GM18907 (cell line): ENCODE measurements around the gene ZIC2.

Experiments
- ATAC-seq: cut with Tn5 transposase; IDR thresholded peaks from one replicate; pipeline ENCODE4 v1.9.1; 2021; ENCODE audit warnings: mild to moderate bottlenecking, moderate library complexity; ENCODE audit not compliant: unreplicated experiment

Gene ZIC2

DNA sequence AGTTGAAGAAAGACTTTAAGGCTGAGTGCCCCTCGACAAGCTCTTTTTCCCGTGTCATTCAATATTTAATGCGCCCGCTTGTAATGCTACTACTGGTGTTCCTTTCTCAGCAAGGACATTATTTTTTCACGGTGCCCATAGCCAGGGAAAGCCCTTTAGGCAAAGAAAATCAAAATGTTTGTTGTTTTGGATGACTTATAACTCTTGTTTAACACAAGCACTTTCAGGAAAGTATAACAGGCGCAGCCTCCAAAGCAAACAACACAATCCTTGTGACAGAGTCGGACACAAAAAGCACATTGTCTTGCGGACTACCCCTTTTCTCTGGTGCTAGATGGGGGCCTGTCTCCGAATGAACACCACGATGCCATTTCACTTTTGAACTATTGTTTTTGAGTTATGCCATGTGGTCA is 22.5 kb upstream of the ZIC2 start:
- no peak for ATAC-seq

DNA sequence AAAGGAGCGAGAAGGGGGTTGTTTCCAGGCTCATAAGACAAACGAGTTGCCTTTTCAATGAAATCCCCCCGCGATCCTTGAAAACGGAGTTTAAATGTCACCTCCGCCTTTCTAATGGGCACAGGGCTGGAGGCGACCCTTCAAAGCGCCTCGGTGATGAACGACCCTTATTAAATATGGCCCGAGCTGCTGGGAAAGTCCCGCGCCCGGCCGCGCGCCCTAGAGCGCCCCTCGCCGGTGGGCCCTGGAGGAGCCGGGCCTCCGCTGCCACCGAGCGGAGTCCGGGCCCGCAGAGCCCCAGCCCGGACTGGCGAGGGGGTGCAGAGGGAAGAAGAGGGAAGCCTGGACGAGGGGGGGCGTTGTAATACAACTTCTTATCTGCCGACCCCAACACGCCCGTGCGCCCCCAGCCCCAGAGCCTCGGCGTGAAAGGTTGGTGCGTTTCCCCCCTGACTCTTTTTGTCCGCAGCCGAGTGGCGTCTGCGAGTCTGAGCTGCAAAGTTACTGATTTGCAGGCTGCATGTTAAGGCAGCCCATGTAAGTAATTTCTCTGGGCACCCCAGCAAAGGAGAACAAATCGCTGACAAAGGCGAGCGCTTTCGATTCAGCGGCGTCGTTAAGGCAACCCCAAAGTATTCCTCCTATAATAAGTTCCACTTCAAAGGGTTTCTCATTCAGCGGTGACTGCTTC is 21.9 kb upstream of the ZIC2 start:
- no peak for ATAC-seq

DNA sequence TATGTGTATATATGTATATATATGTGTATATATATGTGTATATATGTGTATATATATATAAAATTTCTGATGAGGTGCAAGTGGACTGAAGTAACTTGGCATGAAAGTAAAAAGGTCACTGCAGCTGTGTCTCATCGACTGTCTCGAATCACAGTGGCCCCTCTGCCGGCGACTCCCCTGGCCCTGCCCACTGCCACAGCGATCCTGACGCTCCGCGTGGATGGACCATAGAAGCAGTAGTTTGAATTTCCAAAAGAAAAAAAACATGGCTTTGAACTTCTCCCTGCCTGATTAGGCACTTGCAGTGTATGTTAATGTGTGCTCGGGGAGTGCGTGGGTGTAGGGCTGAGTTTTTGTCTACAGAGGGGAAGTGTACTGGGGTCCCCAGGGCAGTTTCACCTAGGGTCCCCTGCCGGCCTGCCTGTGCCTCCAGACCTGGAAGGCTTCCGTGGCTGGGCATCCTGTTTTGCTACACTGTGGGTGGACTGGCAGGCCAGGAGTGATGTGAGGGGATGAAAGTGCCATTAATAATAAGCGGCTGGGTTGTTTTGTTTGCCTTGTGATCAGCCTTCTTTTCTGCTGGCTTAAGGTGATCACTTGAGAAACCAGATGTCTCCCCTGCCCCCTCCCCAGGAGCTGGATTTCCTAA is 20.8 kb upstream of the ZIC2 start:
- ATAC-seq = no peak

DNA sequence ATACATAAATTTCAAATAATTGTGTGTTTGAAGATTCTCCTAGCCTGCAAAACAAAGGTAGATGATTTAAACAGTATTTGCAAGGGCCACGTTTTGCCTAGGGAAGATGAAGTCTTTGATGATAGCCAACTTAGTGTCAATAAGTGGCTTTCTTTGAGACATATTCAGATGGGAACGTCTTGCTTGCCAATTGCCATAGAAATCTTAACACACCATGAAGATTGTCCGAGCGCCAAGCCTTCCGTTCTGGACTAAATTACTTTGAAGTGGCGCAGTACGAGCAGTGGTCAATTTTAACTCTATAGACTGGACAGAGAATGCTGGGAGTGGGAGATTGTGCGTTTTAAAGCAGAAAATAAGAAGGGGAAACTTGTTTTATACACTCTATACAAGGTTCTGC is 19.9 kb upstream of the ZIC2 start:
- no peak for ATAC-seq

DNA sequence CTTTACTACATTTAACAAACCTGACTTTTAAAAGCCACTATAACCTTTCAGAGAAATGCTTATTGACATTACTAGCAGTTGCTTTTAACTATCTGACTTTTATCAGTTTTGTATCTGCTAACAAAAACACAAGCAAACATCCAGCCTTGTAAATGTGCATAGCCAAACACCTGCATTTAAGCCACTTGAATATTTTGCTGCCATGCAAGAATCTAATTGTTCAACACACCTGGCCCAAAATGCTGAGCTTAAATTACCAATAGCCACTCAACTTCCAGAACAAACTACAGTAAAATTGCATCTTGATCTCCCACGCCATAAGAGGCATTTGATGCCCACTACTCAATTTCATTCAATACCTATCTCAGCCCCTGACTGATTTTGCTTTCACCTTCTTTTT is 19.3 kb upstream of the ZIC2 start:
- ATAC-seq = no peak

DNA sequence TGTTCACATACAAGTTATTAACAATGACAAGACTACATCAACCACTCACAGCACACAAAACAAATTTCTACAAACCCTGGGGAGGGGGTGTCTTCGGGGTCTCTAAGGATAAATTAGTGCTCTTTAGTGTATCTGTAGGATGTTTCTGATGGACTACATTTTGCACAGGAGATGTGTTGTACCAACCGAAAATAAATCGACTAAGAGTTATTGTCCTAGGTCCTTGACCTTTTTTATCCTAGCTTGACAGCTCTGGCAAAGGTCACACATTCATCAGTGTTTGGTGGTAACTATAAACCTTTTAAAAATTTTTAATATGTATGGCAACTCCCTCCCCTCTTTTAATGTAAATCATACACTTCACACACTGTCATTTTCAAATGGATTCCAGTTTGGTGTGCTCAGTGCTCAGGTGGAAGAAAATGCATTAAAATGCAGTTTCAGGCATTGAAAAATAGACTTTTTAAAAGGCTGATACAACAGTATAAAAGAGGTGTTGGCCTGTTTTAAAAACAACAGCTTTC is 17.7 kb upstream of the ZIC2 start:
- no peak for ATAC-seq

DNA sequence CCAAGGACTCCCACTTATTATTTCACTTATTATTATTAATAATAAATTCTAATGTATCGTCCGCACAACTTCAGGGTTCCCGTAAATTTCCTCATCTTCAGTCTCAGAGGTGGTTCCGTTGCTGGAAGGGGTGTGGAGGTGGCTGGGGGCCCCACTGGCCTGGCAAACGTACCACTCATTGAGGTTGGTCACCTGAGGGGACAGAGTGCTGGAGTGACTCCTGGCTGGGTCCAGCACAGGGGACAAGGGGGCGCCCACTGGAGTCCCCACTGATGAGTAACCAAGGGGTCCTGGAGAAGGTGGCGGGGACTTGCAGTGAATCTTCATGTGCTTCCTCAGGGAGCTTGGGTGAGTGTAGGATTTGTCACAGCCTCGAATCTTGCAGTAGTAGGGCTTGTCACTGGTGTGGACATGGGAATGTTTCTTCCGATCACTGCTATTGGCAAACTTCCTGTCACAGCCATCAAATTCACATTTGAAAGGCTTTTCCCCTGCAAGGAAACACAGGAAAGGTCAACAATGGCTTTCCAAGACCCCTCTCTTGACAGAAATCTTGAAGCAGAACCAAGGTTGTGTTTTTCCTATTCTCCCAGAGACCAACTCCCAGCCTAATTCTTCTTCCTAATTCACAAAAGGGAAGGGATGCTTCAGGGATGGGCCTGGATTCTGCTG is 16.1 kb upstream of the ZIC2 start:
- no peak for ATAC-seq

DNA sequence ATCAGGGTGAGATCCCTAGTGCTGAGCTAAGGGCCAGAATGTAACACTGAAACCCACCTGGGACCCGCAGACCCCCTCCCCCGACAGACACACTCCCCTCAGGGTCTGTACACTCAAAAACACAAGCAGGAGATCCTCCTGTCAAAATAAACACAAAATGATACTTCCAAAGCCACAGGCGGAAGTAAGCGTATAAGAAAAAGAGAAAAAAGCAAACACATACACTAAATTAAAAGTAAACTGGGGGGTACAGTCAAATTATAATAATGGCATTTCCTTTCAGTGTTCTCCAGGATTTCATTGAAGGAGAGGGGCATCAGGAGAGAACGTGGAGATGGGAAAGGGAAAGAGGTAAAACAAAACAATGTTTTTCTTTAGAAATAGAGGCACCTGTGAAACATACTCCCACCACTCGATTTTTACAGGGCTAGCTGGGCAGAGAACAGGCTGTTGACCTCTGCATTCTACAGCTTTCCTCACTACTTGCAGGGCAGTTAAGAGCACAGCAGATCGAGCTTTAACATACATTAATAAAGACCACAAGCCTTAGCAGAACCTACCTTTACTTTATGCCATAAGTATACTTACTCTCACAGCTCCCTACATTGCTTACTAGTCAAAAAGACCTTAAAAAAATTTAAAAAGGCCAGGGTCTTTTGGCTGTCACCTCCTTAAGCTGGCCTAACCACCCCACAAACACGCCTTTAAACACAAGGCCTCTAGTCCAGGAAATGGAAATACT is 15.3 kb upstream of the ZIC2 start:
- ATAC-seq = no peak

DNA sequence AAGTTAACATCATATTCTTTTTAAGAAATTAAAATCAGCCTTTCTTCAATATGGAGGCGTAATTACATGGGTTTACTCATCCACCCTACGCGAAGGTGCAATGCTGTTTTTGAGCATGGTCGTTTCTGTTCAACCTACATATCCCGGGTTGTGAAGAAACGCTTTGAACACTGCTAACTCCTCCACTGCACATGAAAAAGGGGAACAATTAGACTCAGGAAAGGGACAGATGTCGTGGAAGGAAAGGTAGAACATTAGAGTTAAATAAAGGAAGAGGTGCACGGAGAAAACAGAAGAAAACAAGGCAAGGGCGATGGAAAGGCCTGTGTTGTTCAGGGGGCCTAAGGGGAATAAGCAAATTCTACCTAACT is 14.1 kb upstream of the ZIC2 start:
- ATAC-seq = no peak

DNA sequence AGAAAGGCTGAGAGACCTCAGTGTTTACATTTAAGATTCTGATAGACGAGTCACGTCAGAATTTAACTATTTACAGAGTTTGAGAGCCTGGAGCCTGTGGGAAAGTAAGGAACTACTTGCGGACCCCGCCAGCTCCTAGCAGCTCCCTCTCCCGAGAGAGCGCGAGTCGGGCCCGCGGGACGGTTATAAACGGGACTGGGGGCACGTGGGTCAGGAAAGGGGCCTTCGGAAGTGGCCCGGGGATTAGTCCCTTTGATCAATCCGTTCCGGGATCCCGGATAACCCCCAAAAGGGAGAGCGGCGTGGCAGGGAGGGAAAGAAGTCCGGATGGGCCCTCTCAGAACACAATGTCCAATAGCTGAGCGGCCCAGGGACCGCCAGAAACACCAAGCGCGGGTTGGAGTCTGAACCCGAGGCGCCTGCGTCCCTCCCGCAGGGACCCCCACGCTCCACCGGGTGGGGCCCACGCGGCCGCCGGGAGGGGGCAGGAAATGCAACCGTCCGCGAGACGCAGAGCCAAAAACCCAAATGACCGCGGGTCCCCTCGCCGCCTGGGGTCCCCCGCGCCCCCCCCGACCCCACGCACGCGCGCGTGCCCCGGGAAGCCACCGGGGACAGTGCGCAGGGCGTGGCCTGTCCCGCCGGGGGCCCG is 13.6 kb upstream of the ZIC2 start:
- no peak for ATAC-seq

DNA sequence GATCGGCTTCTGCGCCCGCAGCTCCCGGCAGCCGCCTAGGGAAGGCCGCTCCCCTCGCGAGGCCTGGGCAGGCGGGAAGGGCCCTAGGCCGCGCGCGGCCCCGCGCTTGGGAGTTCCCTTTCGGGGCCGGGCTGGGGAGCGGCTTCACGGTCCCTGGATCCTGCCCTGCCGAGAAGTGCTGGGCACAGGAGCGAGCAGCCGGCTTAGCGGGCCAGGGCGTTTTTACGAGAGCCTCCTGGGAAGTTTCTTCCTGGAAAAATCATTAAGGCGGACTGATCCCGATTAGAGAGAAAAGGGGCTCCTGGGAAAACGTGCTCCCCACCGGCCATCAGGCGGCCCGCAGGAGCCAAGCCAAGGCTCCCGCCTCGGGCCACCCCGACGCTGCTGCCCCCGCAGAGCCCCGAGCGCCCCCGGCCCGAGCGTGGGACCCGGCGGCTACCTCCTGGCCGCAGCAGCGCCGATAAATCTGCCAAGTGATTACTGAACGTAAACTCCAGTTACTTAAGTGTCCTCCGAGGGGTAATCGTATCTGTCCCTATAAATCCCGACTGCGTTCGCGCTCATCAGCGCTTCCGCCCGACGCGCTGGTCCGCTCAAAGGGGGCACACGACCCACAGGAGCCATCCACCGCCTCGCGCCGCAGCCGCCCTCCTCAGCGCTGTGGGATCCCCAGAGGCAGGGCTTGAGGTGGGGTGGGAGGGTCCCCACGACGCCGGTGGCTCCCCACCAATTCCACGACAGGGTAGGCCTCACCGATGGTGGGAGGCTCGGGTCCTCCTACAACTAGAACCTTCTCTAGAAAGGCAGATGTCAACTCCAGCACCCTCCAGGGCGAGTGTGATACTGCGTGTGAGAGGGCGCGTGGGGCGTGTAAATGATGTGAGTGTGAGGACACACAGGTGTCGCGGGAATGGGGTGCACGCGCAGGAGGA is 12.8 kb upstream of the ZIC2 start:
- ATAC-seq = no peak

DNA sequence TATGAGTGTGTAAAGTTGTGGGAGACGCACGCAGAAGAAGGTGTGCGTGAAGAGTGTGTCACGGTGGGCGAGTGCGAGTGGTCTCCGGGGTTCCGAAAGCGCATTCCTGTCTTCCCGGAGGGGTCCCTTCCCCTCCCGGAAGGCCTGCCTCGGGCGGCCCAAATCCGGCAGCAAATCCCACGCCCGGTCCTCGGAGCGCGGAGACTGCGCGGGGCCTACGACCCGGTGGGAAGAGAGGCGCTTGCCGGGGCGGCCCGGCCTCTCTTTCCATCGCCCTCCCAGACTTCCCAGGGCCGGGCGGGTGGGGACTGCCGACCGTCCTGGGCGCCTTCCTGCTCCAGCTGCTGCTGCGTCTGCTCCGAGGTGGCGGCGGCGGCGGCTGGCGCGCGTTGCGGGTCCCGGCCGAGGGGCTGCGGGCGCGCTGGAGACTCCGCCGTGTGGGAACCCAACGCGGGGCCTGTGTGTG is 12.1 kb upstream of the ZIC2 start:
- ATAC-seq = no peak

DNA sequence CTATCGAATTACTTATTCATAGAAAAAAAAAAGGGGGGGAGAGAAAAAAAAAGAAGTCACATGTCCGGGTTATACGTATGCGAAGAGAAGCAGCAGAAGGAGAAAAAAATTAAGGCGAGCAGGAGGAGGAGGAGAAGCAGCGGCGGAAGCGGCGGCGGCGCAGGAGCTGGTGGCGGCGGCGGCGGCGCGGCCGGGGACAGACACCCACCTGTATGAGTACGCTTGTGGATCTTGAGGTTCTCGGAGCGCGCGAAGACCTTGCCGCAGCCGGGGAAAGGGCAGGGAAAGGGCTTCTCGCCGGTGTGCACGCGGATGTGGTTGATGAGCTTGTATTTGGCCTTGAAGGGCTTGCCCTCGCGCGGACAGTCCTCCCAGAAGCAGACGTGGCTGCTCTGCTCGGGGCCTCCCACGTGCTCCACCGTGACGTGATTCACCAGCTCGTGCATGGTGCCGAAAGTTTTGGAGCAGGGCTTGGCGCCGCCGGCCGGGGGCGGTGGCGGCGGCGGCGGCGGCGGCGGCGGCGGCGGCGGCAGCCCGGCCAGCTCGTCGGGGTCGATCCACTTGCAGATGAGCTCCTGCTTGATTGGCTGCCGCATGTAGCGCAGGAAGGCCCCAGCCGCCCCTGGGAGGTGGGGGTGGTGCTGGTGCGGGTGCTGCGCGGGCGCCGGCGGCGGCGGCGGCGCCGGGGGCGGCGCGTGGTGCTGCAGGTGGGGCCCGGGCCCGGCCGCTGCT is 11.5 kb upstream of the ZIC2 start:
- no peak for ATAC-seq

DNA sequence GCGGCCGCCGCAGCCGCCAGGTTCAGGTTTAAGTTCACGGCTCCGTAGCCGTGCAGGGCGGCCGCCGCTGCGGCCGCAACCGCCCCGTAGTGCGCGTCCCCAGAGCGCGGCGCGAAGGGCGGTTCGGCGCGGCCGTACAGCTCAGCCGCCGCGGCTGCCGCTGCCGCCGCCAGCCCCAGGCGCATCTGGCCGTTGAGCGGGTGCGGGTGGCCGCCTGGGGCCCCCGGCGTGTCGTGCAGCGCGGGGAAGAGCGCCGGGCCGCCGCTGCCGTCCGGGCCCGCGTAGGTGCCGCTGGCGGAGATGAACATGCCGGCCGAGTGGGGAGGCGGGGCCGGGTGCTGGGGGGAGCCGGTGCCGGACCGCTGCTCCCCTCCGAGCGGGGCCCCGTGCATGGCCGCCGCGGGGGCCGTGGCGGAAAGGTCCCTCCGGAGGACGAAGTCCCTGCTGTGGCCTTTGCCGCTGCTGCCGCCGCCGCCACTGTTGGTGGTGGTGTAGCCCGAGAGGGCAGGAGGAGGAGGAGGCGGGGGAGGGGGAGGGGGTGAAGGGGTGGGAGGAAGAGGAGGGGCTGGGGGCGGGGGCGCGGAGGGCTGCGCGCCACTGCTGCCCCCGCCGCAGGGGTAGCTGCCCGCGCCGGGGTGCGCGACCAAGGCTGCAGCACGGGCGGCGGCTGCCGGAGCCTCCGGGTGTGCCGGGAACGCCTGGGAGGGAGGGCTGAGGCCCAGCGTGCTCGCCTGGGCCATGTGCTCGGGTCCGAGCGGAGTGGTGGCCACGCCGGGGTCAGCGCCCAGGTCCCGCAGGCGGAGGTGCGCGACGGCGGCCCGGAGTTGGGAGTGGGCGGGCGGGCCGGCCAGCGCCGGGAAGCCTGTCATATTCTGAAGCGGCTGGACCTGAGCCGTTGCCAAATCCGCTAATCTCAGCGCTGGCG is 10.7 kb upstream of the ZIC2 start:
- no peak for ATAC-seq

DNA sequence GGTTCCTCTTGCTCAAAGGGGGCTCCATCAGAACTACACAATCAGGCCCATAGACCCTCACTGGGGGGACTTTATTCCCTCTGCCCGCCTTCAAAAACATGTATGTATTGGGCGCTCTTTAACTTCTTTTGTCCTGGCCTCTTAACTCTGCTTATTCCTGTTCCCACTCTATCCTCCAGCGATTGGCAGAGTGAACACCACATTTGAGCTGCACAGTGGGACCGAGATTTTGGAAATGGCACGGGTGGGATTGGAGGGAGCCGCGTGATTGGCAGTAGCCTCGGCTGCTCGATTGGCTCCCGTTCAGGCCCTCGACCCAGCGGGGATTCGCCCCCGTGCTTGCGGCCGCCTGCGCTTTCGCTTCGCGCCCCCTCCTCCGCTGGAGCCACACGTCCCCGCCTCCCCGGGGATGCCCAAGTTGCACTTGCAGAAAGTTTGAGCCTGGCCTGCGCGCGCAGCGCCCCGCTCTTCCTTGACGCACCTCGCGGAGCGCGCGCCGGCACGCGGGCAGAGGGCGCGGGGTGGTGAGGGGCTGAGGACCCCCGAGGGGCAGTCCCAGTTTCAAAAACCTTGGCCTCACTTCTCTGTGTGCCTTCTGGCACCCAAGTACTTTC is 9.9 kb upstream of the ZIC2 start, which contains the start of gene ZIC5:
ZIC5 (minus strand) TSS at position 192 of the 614 bp plus-strand sequence; CDS start at position 28, 164 bp downstream.
- ATAC-seq = no peak

DNA sequence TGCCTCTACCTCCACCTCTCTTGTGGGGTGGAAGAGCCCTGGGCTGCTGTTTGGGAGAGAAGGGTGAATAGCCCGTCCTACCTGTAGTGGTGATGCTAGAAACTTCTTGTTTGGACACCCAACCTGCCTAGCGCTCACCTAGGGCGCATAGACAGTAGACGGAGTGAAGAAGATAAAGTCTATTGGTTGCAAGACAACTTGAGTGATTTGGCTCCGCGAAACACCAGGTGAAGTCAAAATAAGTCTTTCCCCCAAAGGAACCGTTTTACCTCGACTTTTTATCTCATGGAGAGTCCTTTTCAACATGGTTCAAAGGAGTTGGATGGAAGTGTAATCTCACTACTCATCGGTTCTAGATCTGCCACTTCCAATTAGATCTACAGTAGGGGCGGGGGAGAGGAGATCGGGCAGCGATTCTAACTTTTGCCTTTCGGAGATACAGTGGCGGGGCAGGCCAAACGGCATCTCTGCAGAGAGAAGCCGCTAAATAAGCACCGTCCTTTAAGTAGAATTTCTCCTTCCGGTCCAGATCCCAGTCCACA is 9.3 kb upstream of the ZIC2 start:
- no peak for ATAC-seq

DNA sequence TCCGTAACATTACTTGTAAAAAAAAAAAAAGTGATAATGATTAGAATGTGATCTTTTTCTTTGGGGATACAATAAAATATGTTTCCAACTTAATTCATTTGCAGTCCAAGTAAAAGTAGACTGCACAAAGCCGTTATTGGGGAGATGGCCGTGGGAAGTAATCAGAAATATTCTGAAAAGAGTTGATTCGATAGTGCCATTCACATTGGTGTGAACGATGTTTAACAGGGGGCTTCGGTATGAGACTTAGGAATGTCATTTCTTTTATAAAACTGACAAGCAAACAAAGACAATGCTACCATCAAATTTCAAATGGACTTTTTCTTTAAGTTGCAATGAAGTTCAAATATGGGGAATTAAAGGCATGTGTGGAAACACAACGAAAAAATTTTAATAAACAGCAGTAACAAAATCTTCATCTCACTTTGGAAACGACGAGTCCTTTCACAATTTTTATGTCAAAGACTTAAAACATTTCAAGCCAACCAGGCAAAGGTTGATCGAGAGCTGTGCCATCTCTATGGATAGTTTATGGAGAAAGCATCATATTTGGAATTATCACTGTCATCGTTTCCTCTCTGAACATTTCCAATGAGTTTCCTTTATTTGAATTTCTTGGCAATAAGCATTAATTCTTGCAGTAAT is 8.3 kb upstream of the ZIC2 start:
- ATAC-seq = no peak
